Measurements from ENCODE around the gene SRGAP2C.
"Not testable (repeated sequence)": the region's sequence is repeated elsewhere in the genome, so short reads cannot be mapped to it uniquely, and the experiment has no call there.

The SRGAP2C gene

DNA sequence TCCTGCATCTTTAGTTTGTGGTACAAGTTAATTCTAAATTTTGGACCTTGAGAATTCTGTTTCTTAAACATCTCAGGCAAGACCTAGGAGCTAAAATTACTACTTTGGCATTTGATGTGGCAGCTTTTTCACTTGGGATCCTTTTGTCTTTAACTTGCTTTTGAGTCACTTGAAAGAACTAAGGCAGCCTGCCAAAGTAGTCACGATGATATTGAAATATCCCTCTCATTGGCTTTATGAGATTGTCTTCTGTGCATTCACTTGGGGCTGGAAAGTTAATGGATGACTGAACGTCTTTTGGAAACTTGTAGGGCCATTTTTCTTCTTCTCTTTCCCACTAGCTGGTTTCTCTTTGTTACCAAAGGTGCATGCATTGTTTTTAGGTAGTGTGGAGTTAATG is 90.7 kb downstream of the SRGAP2C start:
- not testable (repeated sequence) for DNase-seq (ENCODE audit: low read depth, low spot score); H3K9ac ChIP-seq (ENCODE audit: insufficient read length, low read depth); H3K4me3 ChIP-seq (ENCODE audit: insufficient read length, low read depth); H3K9me3 ChIP-seq (ENCODE audit: insufficient read depth, low read length); H3K27me3 ChIP-seq (ENCODE audit: insufficient read depth, insufficient read length); H3K36me3 ChIP-seq (ENCODE audit: insufficient read depth, insufficient read length, low read length); H3K4me1 ChIP-seq (ENCODE audit: insufficient read depth, insufficient read length)

DNA sequence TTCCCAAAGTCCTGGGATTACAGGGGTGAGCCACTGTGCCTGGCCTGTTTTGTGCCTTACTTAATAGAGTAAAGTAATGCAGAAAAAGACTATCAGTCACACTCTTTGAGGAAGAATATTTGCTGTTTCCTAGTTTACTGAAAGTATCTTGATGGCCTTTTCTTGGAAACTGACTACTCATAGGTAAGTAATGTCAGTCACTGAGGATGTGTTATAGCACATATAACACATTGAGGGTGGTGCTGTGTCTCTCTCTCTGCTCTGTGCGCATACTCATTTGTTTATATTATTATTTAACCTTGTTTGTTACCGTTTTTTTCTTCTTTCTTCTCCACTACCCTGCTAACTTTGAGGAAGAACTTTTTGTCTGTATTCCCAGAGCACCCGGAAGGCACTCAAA is 93.4 kb downstream of the SRGAP2C start:
- H3K9me3 ChIP-seq (ENCODE audit: insufficient read depth, low read length); H3K36me3 ChIP-seq (ENCODE audit: insufficient read depth, insufficient read length, low read length); DNase-seq (ENCODE audit: low read depth, low spot score); H3K4me1 ChIP-seq (ENCODE audit: insufficient read depth, insufficient read length); H3K27me3 ChIP-seq (ENCODE audit: insufficient read depth, insufficient read length); H3K9ac ChIP-seq (ENCODE audit: insufficient read length, low read depth); H3K4me3 ChIP-seq (ENCODE audit: insufficient read length, low read depth): not testable (repeated sequence)

DNA sequence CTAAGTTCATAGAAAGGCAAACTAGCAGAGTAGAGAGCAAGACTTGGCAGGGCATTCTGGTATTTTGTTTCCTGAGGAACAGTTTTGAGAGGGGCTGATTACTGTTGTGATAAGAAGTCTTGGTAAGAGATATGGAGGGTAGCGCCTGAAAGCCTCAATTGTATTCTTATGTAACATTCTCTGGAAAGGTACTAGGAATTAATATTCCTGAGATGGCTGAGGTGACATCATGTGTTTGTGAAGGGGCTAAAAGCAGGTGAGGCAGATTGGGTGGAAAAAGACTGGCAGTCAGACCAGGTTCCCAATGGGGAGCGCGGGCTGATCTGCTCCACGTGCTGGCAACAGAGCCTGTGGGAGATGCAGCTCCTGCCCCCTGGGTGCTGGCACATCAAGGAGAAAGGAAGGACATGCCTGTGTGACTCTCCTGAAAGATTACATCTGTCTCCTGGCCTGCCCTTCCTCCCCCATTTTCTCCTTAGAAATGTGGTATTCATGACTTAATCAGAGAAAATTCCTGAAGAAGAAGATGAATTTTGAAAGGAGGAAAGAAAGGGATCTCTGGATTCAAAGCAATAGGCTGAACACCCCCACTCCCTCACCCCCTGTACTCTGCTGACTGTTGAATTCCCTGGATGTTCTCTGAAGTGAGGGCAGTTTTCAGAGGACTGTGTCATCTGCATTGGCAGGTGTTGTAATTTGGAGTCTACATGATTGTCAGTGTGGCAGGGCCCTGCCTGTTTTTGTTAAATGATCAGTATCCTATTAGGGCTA is 94.2 kb downstream of the SRGAP2C start:
- not testable (repeated sequence) for DNase-seq (ENCODE audit: low read depth, low spot score); H3K27me3 ChIP-seq (ENCODE audit: insufficient read depth, insufficient read length); H3K4me1 ChIP-seq (ENCODE audit: insufficient read depth, insufficient read length); H3K9me3 ChIP-seq (ENCODE audit: insufficient read depth, low read length); H3K9ac ChIP-seq (ENCODE audit: insufficient read length, low read depth); H3K4me3 ChIP-seq (ENCODE audit: insufficient read length, low read depth); H3K36me3 ChIP-seq (ENCODE audit: insufficient read depth, insufficient read length, low read length)

DNA sequence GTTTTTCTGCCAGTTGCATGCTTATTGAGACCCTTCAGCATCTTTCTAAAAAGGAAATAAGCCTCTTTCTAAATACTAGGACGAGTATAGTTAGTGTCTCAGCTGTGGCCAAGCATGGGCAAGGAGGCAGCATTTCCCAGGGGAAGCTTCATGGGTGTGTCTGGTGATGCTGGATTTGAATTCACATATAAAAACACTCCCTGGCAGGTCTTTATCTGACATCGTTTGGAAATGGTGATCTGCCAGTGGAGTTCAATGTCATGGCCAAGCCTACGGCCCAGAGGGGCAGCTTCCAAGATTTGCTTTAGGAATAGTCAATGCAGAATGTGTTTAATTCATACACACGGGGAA is 94.7 kb downstream of the SRGAP2C start:
- not testable (repeated sequence) for H3K9ac ChIP-seq (ENCODE audit: insufficient read length, low read depth); H3K36me3 ChIP-seq (ENCODE audit: insufficient read depth, insufficient read length, low read length); H3K4me1 ChIP-seq (ENCODE audit: insufficient read depth, insufficient read length); DNase-seq (ENCODE audit: low read depth, low spot score); H3K4me3 ChIP-seq (ENCODE audit: insufficient read length, low read depth); H3K27me3 ChIP-seq (ENCODE audit: insufficient read depth, insufficient read length); H3K9me3 ChIP-seq (ENCODE audit: insufficient read depth, low read length)

DNA sequence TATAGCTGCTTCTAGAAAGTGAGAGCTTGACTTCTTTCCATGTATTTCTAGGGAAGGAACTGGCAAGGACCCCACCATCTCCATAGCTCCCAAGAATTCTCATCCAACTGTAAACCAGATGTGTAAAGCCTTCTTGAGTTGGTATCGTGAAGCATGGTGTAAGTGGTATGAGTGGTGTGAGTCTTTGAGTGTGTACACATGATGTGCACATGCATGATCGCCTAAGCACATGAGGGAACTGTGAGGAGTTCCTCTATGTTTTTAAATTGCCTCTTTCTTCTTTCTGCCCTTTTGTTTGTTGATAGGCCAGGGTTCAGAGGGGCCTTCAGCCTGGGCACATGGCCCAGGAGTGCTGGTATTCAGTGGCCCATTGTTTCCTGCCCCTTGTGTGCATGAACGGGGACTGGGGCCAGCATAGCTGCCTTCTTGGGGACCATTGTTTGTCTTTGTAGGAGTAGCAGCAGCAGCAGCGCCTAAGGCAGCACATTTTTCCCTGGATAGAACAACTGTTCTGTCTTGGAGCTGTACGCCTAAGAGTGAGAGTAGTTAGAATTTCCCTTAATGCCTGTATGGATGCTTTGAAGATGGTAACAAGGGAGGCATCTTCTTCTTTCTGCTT is 96.0 kb downstream of the SRGAP2C start:
- H3K4me3 ChIP-seq (ENCODE audit: insufficient read length, low read depth); H3K36me3 ChIP-seq (ENCODE audit: insufficient read depth, insufficient read length, low read length); H3K4me1 ChIP-seq (ENCODE audit: insufficient read depth, insufficient read length); H3K27me3 ChIP-seq (ENCODE audit: insufficient read depth, insufficient read length); H3K9me3 ChIP-seq (ENCODE audit: insufficient read depth, low read length); H3K9ac ChIP-seq (ENCODE audit: insufficient read length, low read depth); DNase-seq (ENCODE audit: low read depth, low spot score): not testable (repeated sequence)

GRCh38 chr1:121281480-121281879 is 96.7 kb downstream of the SRGAP2C start:
- not testable (repeated sequence) for H3K9me3 ChIP-seq (ENCODE audit: insufficient read depth, low read length); H3K4me3 ChIP-seq (ENCODE audit: insufficient read length, low read depth); DNase-seq (ENCODE audit: low read depth, low spot score); H3K9ac ChIP-seq (ENCODE audit: insufficient read length, low read depth); H3K27me3 ChIP-seq (ENCODE audit: insufficient read depth, insufficient read length); H3K4me1 ChIP-seq (ENCODE audit: insufficient read depth, insufficient read length); H3K36me3 ChIP-seq (ENCODE audit: insufficient read depth, insufficient read length, low read length)

DNA sequence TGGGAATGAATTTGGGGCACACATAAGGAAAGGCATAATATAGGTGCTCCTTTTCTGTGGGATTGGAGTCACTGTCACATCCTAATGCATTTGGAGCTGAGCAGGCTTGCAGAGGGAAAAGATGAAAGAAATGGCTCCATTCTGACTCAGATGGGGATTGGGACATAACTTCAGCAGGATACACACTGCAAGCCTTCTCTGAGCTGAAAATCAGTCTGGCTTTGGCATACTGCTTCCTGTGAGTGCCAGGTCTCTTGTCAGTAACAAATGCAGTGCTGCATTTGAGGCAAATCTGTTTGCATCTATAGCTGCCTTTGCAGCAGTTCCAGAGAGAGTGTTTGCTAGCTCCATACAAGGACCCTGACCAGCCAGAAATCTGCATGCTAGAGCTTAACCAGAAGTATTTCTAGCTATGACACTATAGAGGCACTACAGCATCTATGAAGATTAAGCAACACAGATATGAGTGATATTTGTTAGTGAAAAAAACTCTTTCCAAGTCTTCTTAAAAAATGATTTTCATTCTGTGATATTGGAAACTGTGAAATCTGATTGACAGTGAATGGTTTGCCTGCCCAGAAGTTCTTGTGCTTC is 98.9 kb downstream of the SRGAP2C start:
- H3K9ac ChIP-seq (ENCODE audit: insufficient read length, low read depth); DNase-seq (ENCODE audit: low read depth, low spot score): not testable (repeated sequence)

GRCh38 chr1:121292590-121292989 is 107.8 kb downstream of the SRGAP2C start:
- not testable (repeated sequence) for H3K4me3 ChIP-seq (ENCODE audit: insufficient read length, low read depth); H3K4me1 ChIP-seq (ENCODE audit: insufficient read depth, insufficient read length); H3K27me3 ChIP-seq (ENCODE audit: insufficient read depth, insufficient read length); H3K9me3 ChIP-seq (ENCODE audit: insufficient read depth, low read length); H3K9ac ChIP-seq (ENCODE audit: insufficient read length, low read depth); DNase-seq (ENCODE audit: low read depth, low spot score); H3K36me3 ChIP-seq (ENCODE audit: insufficient read depth, insufficient read length, low read length)

More for the DNA sequence above, 98.9 kb downstream of the SRGAP2C start:
- H3K4me3 ChIP-seq (ENCODE audit: insufficient read length, low read depth); H3K27me3 ChIP-seq (ENCODE audit: insufficient read depth, insufficient read length); H3K36me3 ChIP-seq (ENCODE audit: insufficient read depth, insufficient read length, low read length); H3K4me1 ChIP-seq (ENCODE audit: insufficient read depth, insufficient read length); H3K9me3 ChIP-seq (ENCODE audit: insufficient read depth, low read length): not testable (repeated sequence)

- H3K36me3 ChIP-seq (ENCODE audit: insufficient read depth, insufficient read length, low read length); H3K4me3 ChIP-seq (ENCODE audit: insufficient read length, low read depth); H3K9me3 ChIP-seq (ENCODE audit: insufficient read depth, low read length); H3K4me1 ChIP-seq (ENCODE audit: insufficient read depth, insufficient read length); H3K27me3 ChIP-seq (ENCODE audit: insufficient read depth, insufficient read length); DNase-seq (ENCODE audit: low read depth, low spot score); H3K9ac ChIP-seq (ENCODE audit: insufficient read length, low read depth): not testable (repeated sequence)
These were observed 108.8 kb downstream of the SRGAP2C start for GRCh38 chr1:121293263-121294204.

DNA sequence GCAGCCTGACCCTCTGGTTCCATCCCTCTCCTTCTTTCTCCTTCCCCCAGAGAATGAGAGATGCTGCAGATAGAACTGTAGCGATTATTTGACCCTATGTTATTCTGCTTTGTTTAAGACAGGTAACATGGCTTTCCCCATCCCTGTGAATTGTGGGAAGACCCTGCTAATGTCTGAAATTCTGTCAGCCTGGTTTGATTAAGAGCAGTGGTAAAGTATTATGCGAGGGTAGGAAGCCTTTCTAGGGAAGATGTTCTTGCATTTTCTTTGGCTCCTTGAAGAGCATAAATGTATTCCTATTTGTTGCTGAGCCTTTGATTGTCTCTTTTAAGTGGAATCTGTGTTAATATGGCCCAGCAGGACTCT is 109.4 kb downstream of the SRGAP2C start:
- H3K9me3 ChIP-seq (ENCODE audit: insufficient read depth, low read length); H3K27me3 ChIP-seq (ENCODE audit: insufficient read depth, insufficient read length); H3K36me3 ChIP-seq (ENCODE audit: insufficient read depth, insufficient read length, low read length); H3K9ac ChIP-seq (ENCODE audit: insufficient read length, low read depth); H3K4me3 ChIP-seq (ENCODE audit: insufficient read length, low read depth); DNase-seq (ENCODE audit: low read depth, low spot score); H3K4me1 ChIP-seq (ENCODE audit: insufficient read depth, insufficient read length): not testable (repeated sequence)

- H3K4me3 ChIP-seq (ENCODE audit: insufficient read length, low read depth); H3K36me3 ChIP-seq (ENCODE audit: insufficient read depth, insufficient read length, low read length); H3K4me1 ChIP-seq (ENCODE audit: insufficient read depth, insufficient read length); H3K9me3 ChIP-seq (ENCODE audit: insufficient read depth, low read length); DNase-seq (ENCODE audit: low read depth, low spot score); H3K27me3 ChIP-seq (ENCODE audit: insufficient read depth, insufficient read length); H3K9ac ChIP-seq (ENCODE audit: insufficient read length, low read depth): not testable (repeated sequence)
These were observed 111.8 kb downstream of the SRGAP2C start for GRCh38 chr1:121296563-121296962.

All from NT2/D1 (cell line).